ENCODE results near the gene PUS10.

DNA sequence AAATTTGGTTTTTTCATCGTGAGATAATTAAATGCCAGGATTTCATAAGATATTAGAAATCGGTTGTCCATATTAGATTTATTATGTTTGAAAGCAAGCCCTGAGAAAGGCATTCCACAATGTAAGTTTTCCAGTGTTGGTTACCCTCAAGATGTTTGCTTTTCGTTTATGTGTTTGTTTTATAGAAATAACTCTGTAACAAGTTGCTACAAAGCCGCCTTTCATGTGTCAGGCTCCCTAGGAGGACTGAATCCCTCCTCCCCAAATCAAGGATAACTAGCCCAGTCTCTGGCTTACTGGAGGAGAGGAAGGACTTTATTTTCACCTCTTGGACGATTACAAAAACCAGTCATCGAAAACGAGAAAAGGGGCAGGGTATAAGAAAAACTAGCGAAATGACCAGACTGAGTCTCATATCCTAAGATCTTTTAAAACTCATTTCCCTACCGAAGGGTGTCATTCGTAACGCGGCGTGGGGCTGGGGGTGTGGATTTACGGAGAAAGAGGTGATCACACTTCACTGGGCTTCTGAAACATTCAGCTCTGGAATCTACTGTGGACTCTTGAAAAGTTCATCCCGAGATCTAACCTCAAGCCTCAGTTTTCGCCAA, 1.6 kb downstream of the PUS10 start:
- TF ChIP-seq POLR2A (IDR thresholded peaks at IDR 0.05; ENCODE audit: low read depth, low read length) (no peak), RAD21 (IDR thresholded peaks at IDR 0.05; ENCODE audit: low read length) (no peak), CEBPB (IDR thresholded peaks at IDR 0.05; ENCODE audit: low read depth, low read length) (no peak), MAFK (IDR thresholded peaks at IDR 0.05; ENCODE audit: low read depth, low read length) (no peak), MAZ (IDR thresholded peaks at IDR 0.05; ENCODE audit: borderline replicate concordance, low read depth, low read length) (no peak), RFX5 (IDR thresholded peaks at IDR 0.05; ENCODE audit: low read depth, low read length) (no peak), BHLHE40 (IDR thresholded peaks at IDR 0.05; ENCODE audit: low read depth, low read length) (no peak), CHD1 (IDR thresholded peaks at IDR 0.05; ENCODE audit: low read depth, low read length) (no peak), FOS (IDR thresholded peaks at IDR 0.05; ENCODE audit: low read depth, low read length) (no peak), NFE2L2 (IDR thresholded peaks at IDR 0.05; ENCODE audit: low read depth, low read length) (no peak), MXI1 (IDR thresholded peaks at IDR 0.05; ENCODE audit: borderline replicate concordance, low read depth, low read length) (no peak)
- TF ChIP-seq, protein P1, sequence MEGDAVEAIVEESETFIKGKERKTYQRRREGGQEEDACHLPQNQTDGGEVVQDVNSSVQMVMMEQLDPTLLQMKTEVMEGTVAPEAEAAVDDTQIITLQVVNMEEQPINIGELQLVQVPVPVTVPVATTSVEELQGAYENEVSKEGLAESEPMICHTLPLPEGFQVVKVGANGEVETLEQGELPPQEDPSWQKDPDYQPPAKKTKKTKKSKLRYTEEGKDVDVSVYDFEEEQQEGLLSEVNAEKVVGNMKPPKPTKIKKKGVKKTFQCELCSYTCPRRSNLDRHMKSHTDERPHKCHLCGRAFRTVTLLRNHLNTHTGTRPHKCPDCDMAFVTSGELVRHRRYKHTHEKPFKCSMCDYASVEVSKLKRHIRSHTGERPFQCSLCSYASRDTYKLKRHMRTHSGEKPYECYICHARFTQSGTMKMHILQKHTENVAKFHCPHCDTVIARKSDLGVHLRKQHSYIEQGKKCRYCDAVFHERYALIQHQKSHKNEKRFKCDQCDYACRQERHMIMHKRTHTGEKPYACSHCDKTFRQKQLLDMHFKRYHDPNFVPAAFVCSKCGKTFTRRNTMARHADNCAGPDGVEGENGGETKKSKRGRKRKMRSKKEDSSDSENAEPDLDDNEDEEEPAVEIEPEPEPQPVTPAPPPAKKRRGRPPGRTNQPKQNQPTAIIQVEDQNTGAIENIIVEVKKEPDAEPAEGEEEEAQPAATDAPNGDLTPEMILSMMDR (conservative IDR thresholded peaks at IDR 0.05; ENCODE audit: low read depth, low read length): no peak
- TF ChIP-seq, protein P2, sequence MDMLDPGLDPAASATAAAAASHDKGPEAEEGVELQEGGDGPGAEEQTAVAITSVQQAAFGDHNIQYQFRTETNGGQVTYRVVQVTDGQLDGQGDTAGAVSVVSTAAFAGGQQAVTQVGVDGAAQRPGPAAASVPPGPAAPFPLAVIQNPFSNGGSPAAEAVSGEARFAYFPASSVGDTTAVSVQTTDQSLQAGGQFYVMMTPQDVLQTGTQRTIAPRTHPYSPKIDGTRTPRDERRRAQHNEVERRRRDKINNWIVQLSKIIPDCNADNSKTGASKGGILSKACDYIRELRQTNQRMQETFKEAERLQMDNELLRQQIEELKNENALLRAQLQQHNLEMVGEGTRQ (IDR thresholded peaks at IDR 0.05; ENCODE audit: low read depth, low read length): no peak
